Fibroblast of lung (primary cell): Measurements from ENCODE around the gene CCT7. TPM values are rescaled to one million over a fixed set of nuclear protein-coding genes. Genes with fewer than 3 reads are reported as not detected.
A peak's percentile ranks its signal among the peaks of the same experiment; 100 is the strongest.

Experiments
- DNase-seq, 2 donors: peaks; one replicate each; pipeline versions ENCODE4 v3.0.0 to v3.0.0-alpha.2; 2010; ENCODE audit warnings: low read depth in 2 of 2
- H2AFZ ChIP-seq: 2 replicates; pipeline ENCODE4 v1.5.1; 2012; ENCODE audit warnings: low read length, control low read depth, inconsistent platforms
- H3K27ac ChIP-seq: 2 replicates; pipeline ENCODE4 v1.5.1; 2011; ENCODE audit warnings: low read length, control low read depth; ENCODE audit not compliant: insufficient read depth
- H3K27me3 ChIP-seq: 2 replicates; pipeline ENCODE4 v1.5.1; 2011; ENCODE audit warnings: mild to moderate bottlenecking, low read length; ENCODE audit not compliant: control insufficient read depth, insufficient read depth
- H3K36me3 ChIP-seq: 2 replicates; pipeline ENCODE4 v1.5.1; 2011; ENCODE audit warnings: low read length; ENCODE audit not compliant: control insufficient read depth, insufficient read depth
- H3K4me1 ChIP-seq: 2 replicates; pipeline ENCODE4 v1.5.1; 2011; ENCODE audit warnings: low read length; ENCODE audit not compliant: control insufficient read depth, insufficient read depth; ENCODE audit errors: extremely low read depth
- H3K4me2 ChIP-seq: 2 replicates; pipeline ENCODE4 v1.5.1; 2011; ENCODE audit warnings: low read length, control low read depth; ENCODE audit not compliant: insufficient read depth; ENCODE audit errors: extremely low read depth
- H3K4me3 ChIP-seq, 4 experiments: fragments of 200-600 bp in 1 of 4; sonication (generic) in 1 of 4; replicated peaks in 1 of 4; 2 replicates each; pipeline ENCODE4 v1.5.1; 2011 to 2016; ENCODE audit warnings: low read length in 4 of 4, low read depth in 3 of 4, mild to moderate bottlenecking in 3 of 4, control low read depth in 2 of 4, inconsistent platforms in 1 of 4, mixed read lengths in 1 of 4; ENCODE audit not compliant: insufficient read depth in 1 of 4; ENCODE audit errors: control extremely low read depth in 1 of 4
- H3K79me2 ChIP-seq: 2 replicates; pipeline ENCODE4 v1.5.1; 2012; ENCODE audit warnings: mild to moderate bottlenecking, low read length, inconsistent platforms; ENCODE audit not compliant: control insufficient read depth, insufficient read depth
- H3K9ac ChIP-seq: 2 replicates; pipeline ENCODE4 v1.5.1; 2011; ENCODE audit warnings: mild to moderate bottlenecking, low read length, control low read depth; ENCODE audit not compliant: insufficient read depth
- H3K9me3 ChIP-seq: 2 replicates; pipeline ENCODE4 v1.5.1; 2012; ENCODE audit warnings: low read depth, low read length; ENCODE audit not compliant: control insufficient read depth, insufficient read depth
- H4K20me1 ChIP-seq: 2 replicates; pipeline ENCODE4 v1.5.1; 2011; ENCODE audit warnings: low read length; ENCODE audit not compliant: control insufficient read depth, insufficient read depth; ENCODE audit errors: extremely low read depth
- EZH2 ChIP-seq: IDR thresholded peaks from 2 replicates; pipeline ENCODE4 v1.5.1; 2012; ENCODE audit warnings: low read length, control low read depth, mild to moderate bottlenecking; ENCODE audit errors: missing control alignments
- polyA plus RNA-seq, 2 donors: library from polyadenylated mRNA; depleted of rRNA in 1 of 2; stranded (reverse) in 1 of 2; unstranded in 1 of 2; fragments of >200 nt; gene quantifications; 2 replicates each; pipeline ENCODE4 v1.2.1, GENCODE V29; 2011 to 2012; ENCODE audit warnings: missing spikeins in 1 of 2
- total RNA-seq: library from RNA; depleted of rRNA; stranded (reverse); fragments of >200 nt; gene quantifications from 2 replicates; pipeline ENCODE4 v1.2.1, GENCODE V29; 2014
- TF ChIP-seq, protein P1 (sequence below), 2 donors: IDR thresholded peaks in 1 of 2; conservative IDR thresholded peaks in 1 of 2; 1 replicate in 1 of 2; 2 replicates in 1 of 2; pipeline ENCODE4 v1.5.1; 2011 to 2012; ENCODE audit warnings: low read length in 2 of 2, control low read depth in 1 of 2, inconsistent platforms in 1 of 2, low read depth in 1 of 2, mild to moderate bottlenecking in 1 of 2

Gene CCT7
- total and polyA plus RNA-seq, 2 donors (not counting 1 experiment from before 2014, with no cell fraction given): 233 to 299 TPM

GRCh38 chr2:73212448-73213176 lies 21.5 kb upstream of the CCT7 start:
- no peaks in the 10 kb centered on the region for H3K36me3 ChIP-seq
- no peak overlapping the region for H3K27ac ChIP-seq
- H4K20me1 ChIP-seq: no peaks in the 10 kb centered on the region
- TF ChIP-seq, protein P1, sequence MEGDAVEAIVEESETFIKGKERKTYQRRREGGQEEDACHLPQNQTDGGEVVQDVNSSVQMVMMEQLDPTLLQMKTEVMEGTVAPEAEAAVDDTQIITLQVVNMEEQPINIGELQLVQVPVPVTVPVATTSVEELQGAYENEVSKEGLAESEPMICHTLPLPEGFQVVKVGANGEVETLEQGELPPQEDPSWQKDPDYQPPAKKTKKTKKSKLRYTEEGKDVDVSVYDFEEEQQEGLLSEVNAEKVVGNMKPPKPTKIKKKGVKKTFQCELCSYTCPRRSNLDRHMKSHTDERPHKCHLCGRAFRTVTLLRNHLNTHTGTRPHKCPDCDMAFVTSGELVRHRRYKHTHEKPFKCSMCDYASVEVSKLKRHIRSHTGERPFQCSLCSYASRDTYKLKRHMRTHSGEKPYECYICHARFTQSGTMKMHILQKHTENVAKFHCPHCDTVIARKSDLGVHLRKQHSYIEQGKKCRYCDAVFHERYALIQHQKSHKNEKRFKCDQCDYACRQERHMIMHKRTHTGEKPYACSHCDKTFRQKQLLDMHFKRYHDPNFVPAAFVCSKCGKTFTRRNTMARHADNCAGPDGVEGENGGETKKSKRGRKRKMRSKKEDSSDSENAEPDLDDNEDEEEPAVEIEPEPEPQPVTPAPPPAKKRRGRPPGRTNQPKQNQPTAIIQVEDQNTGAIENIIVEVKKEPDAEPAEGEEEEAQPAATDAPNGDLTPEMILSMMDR (conservative IDR thresholded peaks at IDR 0.05 in 1 of 2, IDR thresholded peaks at IDR 0.05 in 1 of 2; ENCODE audit: low read depth in 1 of 2, low read length in 2 of 2): peak; percentile 85 to 94
- TF ChIP-seq EZH2: no peak
- H3K4me1 ChIP-seq: no peaks in the 10 kb centered on the region
- H3K4me2 ChIP-seq: no peak overlapping the region
- no peaks in the 10 kb centered on the region for H3K27me3 ChIP-seq
- no peaks in the 10 kb centered on the region for H3K9me3 ChIP-seq
- DNase-seq: peak; percentile 76 to 80
- no peak overlapping the region for H2AFZ ChIP-seq
- H3K79me2 ChIP-seq: peaks cover 16% of the 10 kb centered on the region
- no peak overlapping the region for H3K4me3 ChIP-seq
- H3K9ac ChIP-seq: no peak overlapping the region

GRCh38 chr2:73214120-73215035 lies 19.7 kb upstream of the CCT7 start, which contains the start of gene SMYD5:
Gene SMYD5 (plus strand): TSS chr2:73214245. CDS start chr2:73214267, 22 bp downstream.
- Histone ChIP-seq H3K79me2 (peaks cover 16% of the 10 kb centered on the region), H3K4me3 (peak within 1 kb of the TSS; percentile 77 to 89 (median 84)), H4K20me1 (no peaks in the 10 kb centered on the region), H3K4me2 (peak within 1 kb of the TSS; percentile 93), H3K27me3 (no peaks in the 10 kb centered on the region), H3K9ac (peak within 1 kb of the TSS; percentile 96), H3K9me3 (no peaks in the 10 kb centered on the region), H2AFZ (peak within 1 kb of the TSS; percentile 87), H3K36me3 (no peaks in the 10 kb centered on the region), H3K27ac (peak within 1 kb of the TSS; percentile 86), H3K4me1 (no peaks in the 10 kb centered on the region)
- peak; percentile 77 to 82 for DNase-seq
- TF ChIP-seq, protein P1 (conservative IDR thresholded peaks at IDR 0.05 in 1 of 2, IDR thresholded peaks at IDR 0.05 in 1 of 2; ENCODE audit: low read depth in 1 of 2, low read length in 2 of 2): no peak
- no peak for TF ChIP-seq EZH2

- no peak overlapping the region for H3K27ac ChIP-seq
- no peak for DNase-seq
- no peaks in the 10 kb centered on the region for H3K9me3 ChIP-seq
- no peak overlapping the region for H2AFZ ChIP-seq
- no peaks in the 10 kb centered on the region for H3K36me3 ChIP-seq
- TF ChIP-seq, protein P1 (conservative IDR thresholded peaks at IDR 0.05 in 1 of 2, IDR thresholded peaks at IDR 0.05 in 1 of 2; ENCODE audit: low read depth in 1 of 2, low read length in 2 of 2): no peak
- TF ChIP-seq EZH2: no peak
- peak overlapping the region in 3 of 4 experiments; percentile 77 to 84 (median 83) for H3K4me3 ChIP-seq
- H4K20me1 ChIP-seq: no peaks in the 10 kb centered on the region
- H3K4me2 ChIP-seq: peak overlapping the region; percentile 93
- H3K79me2 ChIP-seq: peaks cover 16% of the 10 kb centered on the region
- no peaks in the 10 kb centered on the region for H3K27me3 ChIP-seq
- no peak overlapping the region for H3K9ac ChIP-seq
- H3K4me1 ChIP-seq: no peaks in the 10 kb centered on the region
Observed at GRCh38 chr2:73215254-73215653, 18.9 kb upstream of the CCT7 start.
